Uterus (tissue), 2 donors: ENCODE results near the gene SRCIN1.

Experiments
- POLR2A ChIP-seq, 2 donors: fragments of 450-650 bp; IDR thresholded peaks; one replicate each; pipeline ENCODE4 v1.6.1; 2016; ENCODE audit warnings: antibody characterized with exemption in 2 of 2, mild to moderate bottlenecking in 1 of 2, moderate library complexity in 1 of 2
- TF ChIP-seq, protein P1 (sequence below), 4 experiments: fragments of 200-600 bp in 2 of 4; fragments of 450-650 bp in 2 of 4; sonication (generic) in 2 of 4; IDR thresholded peaks; one replicate each; pipeline ENCODE4 v1.5.1; 2016 to 2019; ENCODE audit warnings: antibody characterized with exemption in 4 of 4, mild to moderate bottlenecking in 2 of 4, moderate library complexity in 1 of 4

DNA sequence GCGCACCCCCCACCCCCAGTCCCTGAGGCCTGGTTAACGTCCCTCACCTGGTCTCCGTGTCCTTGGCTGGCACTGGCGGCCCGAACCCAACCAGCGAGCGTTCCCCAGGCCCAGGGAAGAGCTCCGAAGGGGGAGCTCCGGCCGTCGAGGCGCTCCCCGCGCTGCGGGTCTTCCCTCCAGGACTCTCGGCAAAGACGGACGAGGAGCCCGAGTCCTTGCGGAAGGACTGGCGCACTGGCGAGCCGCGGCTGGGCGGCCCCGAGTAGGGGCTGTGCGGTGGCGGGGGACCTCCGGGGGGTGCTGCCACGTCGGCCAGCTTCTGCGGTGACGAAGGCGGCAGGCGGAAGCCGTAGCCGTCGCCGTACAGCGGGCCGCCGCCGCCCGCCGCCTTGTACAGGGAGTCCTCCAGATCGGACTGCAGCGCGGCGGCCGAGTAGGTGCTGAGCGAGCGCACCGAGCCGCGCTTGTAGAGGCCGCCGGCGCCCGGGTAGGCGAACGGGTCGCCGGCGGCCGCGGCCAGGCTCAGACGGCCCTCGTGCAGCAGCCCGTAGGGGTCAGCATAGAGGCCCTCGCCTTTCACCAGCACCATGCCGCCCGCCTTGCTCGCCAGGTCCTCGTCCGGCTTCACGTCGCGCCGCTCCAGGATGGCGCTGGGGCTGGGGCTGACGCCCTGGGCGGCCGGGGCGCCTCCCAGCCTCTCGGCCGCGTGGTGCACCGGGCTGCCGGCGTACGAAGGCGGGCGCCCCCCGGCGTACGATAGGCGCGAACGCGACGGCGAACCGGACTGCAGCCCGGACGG, 44.1 kb downstream of the SRCIN1 start:
- TF ChIP-seq, protein P1, sequence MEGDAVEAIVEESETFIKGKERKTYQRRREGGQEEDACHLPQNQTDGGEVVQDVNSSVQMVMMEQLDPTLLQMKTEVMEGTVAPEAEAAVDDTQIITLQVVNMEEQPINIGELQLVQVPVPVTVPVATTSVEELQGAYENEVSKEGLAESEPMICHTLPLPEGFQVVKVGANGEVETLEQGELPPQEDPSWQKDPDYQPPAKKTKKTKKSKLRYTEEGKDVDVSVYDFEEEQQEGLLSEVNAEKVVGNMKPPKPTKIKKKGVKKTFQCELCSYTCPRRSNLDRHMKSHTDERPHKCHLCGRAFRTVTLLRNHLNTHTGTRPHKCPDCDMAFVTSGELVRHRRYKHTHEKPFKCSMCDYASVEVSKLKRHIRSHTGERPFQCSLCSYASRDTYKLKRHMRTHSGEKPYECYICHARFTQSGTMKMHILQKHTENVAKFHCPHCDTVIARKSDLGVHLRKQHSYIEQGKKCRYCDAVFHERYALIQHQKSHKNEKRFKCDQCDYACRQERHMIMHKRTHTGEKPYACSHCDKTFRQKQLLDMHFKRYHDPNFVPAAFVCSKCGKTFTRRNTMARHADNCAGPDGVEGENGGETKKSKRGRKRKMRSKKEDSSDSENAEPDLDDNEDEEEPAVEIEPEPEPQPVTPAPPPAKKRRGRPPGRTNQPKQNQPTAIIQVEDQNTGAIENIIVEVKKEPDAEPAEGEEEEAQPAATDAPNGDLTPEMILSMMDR (IDR thresholded peaks at IDR 0.05): no peak
- no peak for TF ChIP-seq POLR2A (IDR thresholded peaks at IDR 0.05)
